Stimulated activated naive CD8-positive, alpha-beta T cell treated with anti-CD3 and anti-CD28 coated beads, Interleukin-15, amount 100 ng/mL, for 72 hours (primary cell): ENCODE measurements around the gene SH2D3A.

ENCODE experiments used
- ATAC-seq: fragments of 150-1000 bp; cut with Tn5 transposase; 2 replicates; pipeline ENCODE4 v1.10.0; 2021; ENCODE audit warnings: mild to moderate bottlenecking, moderate library complexity
- DNase-seq, 2 donors: peaks; one replicate each; pipeline ENCODE4 v3.0.0; 2021 to 2022
- H3K27ac Mint-ChIP-seq, 2 donors: one replicate each; pipeline ENCODE4 v1.8.0; 2022; ENCODE audit warnings: mild to moderate bottlenecking in 2 of 2, mixed read lengths in 2 of 2, moderate library complexity in 2 of 2
- H3K27me3 Mint-ChIP-seq: one replicate; pipeline ENCODE4 v1.8.0; 2022; ENCODE audit warnings: mixed read lengths
- H3K4me1 Mint-ChIP-seq: one replicate; pipeline ENCODE4 v1.8.0; 2022; ENCODE audit warnings: mild to moderate bottlenecking, mixed read lengths
- H3K4me3 Mint-ChIP-seq, 2 donors: one replicate each; pipeline ENCODE4 v1.8.0; 2022; ENCODE audit warnings: mild to moderate bottlenecking in 2 of 2, mixed read lengths in 2 of 2, moderate library complexity in 1 of 2
- H3K9me3 Mint-ChIP-seq, 2 donors: one replicate each; pipeline ENCODE4 v1.8.0; 2022; ENCODE audit warnings: mixed read lengths in 2 of 2

SH2D3A gene

GRCh38 chr19:6725513-6726231 is 41.6 kb downstream of the SH2D3A start:
- ATAC-seq (no peak), DNase-seq (no peak)
- Mint-ChIP-seq H3K4me1 (peaks cover 20% of the 10 kb centered on the region), H3K27me3 (no peaks in the 10 kb centered on the region), H3K9me3 (no peaks in the 10 kb centered on the region), H3K4me3 (no peak overlapping the region), H3K27ac (peak overlapping the region in 1 of 2 donors; percentile 59)

DNA sequence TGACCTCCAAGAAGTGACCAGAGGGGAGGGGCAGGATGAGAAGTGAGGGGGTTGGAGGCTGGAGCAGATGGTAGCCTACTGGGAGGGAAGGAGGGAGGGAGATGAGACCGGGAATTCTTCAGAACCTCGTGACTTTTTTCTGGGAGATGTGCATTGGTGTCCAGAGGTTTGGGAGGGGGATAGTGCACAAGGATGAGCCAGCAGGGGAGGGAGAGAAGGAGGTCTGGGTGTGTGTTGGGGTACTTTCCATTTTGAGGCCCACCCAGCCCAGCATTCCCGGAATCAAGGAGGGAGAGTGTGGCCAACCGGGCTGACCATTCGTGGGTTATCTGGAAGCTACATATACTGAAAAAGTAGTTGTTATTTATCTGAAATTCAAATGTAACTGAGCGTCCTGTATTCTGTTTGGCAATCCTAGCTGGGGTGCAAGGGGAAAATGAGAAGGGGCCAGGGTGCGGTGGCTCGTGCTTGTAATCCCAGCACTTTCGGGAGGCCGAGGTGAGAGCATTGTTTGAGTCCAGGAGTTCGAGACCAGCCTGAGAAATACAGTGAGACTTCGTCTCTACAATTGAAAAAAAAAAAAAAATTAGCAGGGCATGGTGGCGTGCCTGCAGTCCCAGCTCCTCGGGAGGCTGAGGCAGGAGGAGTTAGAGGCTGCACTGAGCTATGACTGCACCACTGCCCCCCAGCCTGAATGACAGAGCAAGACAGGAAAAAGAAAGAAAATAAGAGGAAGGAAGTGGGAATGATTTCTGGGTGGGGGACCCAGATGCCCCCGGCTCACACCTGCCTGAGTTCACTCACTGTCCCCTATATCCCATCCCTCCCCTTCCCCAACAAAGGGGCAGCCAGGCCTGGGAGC is 42.4 kb downstream of the SH2D3A start:
- Mint-ChIP-seq H3K27ac (no peak overlapping the region), H3K4me3 (no peak overlapping the region), H3K4me1 (peaks cover 28% of the 10 kb centered on the region), H3K9me3 (no peaks in the 10 kb centered on the region), H3K27me3 (no peaks in the 10 kb centered on the region)
- no peak for ATAC-seq
- DNase-seq = no peak

GRCh38 chr19:6723738-6724137 is 43.5 kb downstream of the SH2D3A start:
- Mint-ChIP-seq H3K27me3 (no peaks in the 10 kb centered on the region), H3K27ac (no peak overlapping the region), H3K4me3 (no peak overlapping the region), H3K4me1 (peaks cover 34% of the 10 kb centered on the region), H3K9me3 (no peaks in the 10 kb centered on the region)
- ATAC-seq (no peak), DNase-seq (no peak)

- Mint-ChIP-seq H3K27ac (no peak overlapping the region), H3K4me3 (peak overlapping the region in 1 of 2 donors; percentile 11), H3K9me3 (no peaks in the 10 kb centered on the region), H3K4me1 (peaks cover 34% of the 10 kb centered on the region), H3K27me3 (no peaks in the 10 kb centered on the region)
- no peak for ATAC-seq
- DNase-seq = no peak
Observed at GRCh38 chr19:6723108-6723618, 44.1 kb downstream of the SH2D3A start.

- H3K9me3 Mint-ChIP-seq = peaks cover 7 to 9% of the 10 kb centered on the region in 2 donors
- H3K27ac Mint-ChIP-seq = no peak overlapping the region
- no peaks in the 10 kb centered on the region for H3K27me3 Mint-ChIP-seq
- ATAC-seq (no peak), DNase-seq (no peak)
- H3K4me3 Mint-ChIP-seq = no peak overlapping the region
- peaks cover 42% of the 10 kb centered on the region for H3K4me1 Mint-ChIP-seq
Observed at GRCh38 chr19:6721773-6722172, 45.5 kb downstream of the SH2D3A start.

DNA sequence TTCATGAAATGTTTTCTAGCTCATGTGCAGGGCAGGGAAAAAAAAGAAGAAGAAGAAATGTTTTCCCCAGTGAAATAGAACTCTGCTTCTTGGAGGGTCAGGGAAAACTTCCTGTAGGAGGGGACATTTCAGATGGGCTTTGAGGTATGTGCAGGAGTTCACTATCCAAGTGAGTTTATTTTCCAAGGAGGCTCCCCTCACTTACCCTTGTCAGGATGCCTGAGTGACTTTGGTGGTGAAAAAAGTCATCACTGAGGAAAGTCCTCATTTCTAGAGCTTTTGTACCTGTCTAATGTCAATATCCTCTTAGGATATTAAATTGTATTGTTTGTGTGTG is 46.1 kb downstream of the SH2D3A start:
- no peak overlapping the region for H3K27ac Mint-ChIP-seq
- no peaks in the 10 kb centered on the region for H3K27me3 Mint-ChIP-seq
- peaks cover 7 to 9% of the 10 kb centered on the region in 2 donors for H3K9me3 Mint-ChIP-seq
- peaks cover 42% of the 10 kb centered on the region for H3K4me1 Mint-ChIP-seq
- DNase-seq (no peak), ATAC-seq (no peak)
- no peak overlapping the region for H3K4me3 Mint-ChIP-seq

- H3K27ac Mint-ChIP-seq = no peak within 1 kb of the TSS
- H3K27me3 Mint-ChIP-seq = no peaks in the 10 kb centered on the region
- peak; percentile 54 for ATAC-seq
- H3K9me3 Mint-ChIP-seq = peaks cover 7 to 9% of the 10 kb centered on the region in 2 donors
- no peak for DNase-seq
- H3K4me1 Mint-ChIP-seq = peaks cover 39% of the 10 kb centered on the region
- H3K4me3 Mint-ChIP-seq = no peak within 1 kb of the TSS
Observed at GRCh38 chr19:6720369-6721137, 46.7 kb downstream of the SH2D3A start, which contains the start of gene C3. C3 (minus strand) TSS chr19:6720650; CDS start chr19:6720589, 61 bp downstream.

GRCh38 chr19:6719992-6720368 is 47.3 kb downstream of the SH2D3A start:
- Mint-ChIP-seq H3K27ac (no peak overlapping the region), H3K4me1 (peaks cover 34% of the 10 kb centered on the region), H3K4me3 (no peak overlapping the region), H3K27me3 (no peaks in the 10 kb centered on the region), H3K9me3 (peaks cover 7 to 9% of the 10 kb centered on the region in 2 donors)
- DNase-seq (no peak), ATAC-seq (no peak)

- Mint-ChIP-seq H3K27me3 (no peaks in the 10 kb centered on the region), H3K27ac (no peak overlapping the region), H3K9me3 (peaks cover 7 to 9% of the 10 kb centered on the region in 2 donors), H3K4me1 (peaks cover 34% of the 10 kb centered on the region), H3K4me3 (no peak overlapping the region)
- no peak for ATAC-seq
- no peak for DNase-seq
Observed at GRCh38 chr19:6719540-6719861, 47.7 kb downstream of the SH2D3A start.

GRCh38 chr19:6718741-6719539 is 48.3 kb downstream of the SH2D3A start:
- H3K4me3 Mint-ChIP-seq = no peak overlapping the region
- ATAC-seq = peak; percentile 32
- H3K9me3 Mint-ChIP-seq = peaks cover 7 to 9% of the 10 kb centered on the region in 2 donors
- peak in 1 of 2 donors; percentile 32 for DNase-seq
- H3K27me3 Mint-ChIP-seq = no peaks in the 10 kb centered on the region
- peaks cover 34% of the 10 kb centered on the region for H3K4me1 Mint-ChIP-seq
- H3K27ac Mint-ChIP-seq = no peak overlapping the region

- Mint-ChIP-seq H3K27ac (peak overlapping the region in 1 of 2 donors; percentile 29), H3K4me1 (peaks cover 33% of the 10 kb centered on the region), H3K9me3 (peaks cover 7 to 9% of the 10 kb centered on the region in 2 donors), H3K27me3 (no peaks in the 10 kb centered on the region), H3K4me3 (no peak overlapping the region)
- ATAC-seq (peak; percentile 15), DNase-seq (no peak)
Observed at GRCh38 chr19:6718111-6718740, 49.0 kb downstream of the SH2D3A start.

- H3K27ac Mint-ChIP-seq = no peak overlapping the region
- H3K27me3 Mint-ChIP-seq = no peaks in the 10 kb centered on the region
- no peak for DNase-seq
- peaks cover 28% of the 10 kb centered on the region for H3K4me1 Mint-ChIP-seq
- H3K4me3 Mint-ChIP-seq = no peak overlapping the region
- ATAC-seq = no peak
- H3K9me3 Mint-ChIP-seq = peaks cover 7 to 9% of the 10 kb centered on the region in 2 donors
Observed at GRCh38 chr19:6717441-6717971, 49.7 kb downstream of the SH2D3A start.

DNA sequence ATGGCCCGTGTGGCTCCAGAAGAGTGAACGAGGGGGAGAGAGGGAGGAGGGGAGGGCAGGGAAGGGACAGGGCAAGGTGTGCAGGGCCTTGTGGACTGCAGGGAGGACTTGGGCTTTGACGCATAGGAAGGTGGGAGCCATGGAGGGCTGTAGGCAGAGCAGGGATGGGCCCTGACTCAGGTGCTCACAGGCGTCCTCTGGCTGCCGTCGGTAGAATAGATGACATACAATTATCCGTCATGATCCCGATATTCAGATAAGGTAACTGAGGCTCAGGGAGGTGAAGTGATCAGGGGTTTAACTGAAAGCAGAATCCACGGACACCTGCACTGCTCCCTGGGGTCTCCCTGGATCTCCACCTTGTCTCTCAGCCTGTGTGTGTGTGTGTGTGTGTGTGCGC is 50.2 kb downstream of the SH2D3A start:
- no peak overlapping the region for H3K4me3 Mint-ChIP-seq
- peaks cover 7 to 9% of the 10 kb centered on the region in 2 donors for H3K9me3 Mint-ChIP-seq
- H3K27me3 Mint-ChIP-seq = no peaks in the 10 kb centered on the region
- ATAC-seq = no peak
- H3K27ac Mint-ChIP-seq = no peak overlapping the region
- peaks cover 28% of the 10 kb centered on the region for H3K4me1 Mint-ChIP-seq
- DNase-seq = no peak

- peaks cover 7 to 9% of the 10 kb centered on the region in 2 donors for H3K9me3 Mint-ChIP-seq
- peaks cover 28% of the 10 kb centered on the region for H3K4me1 Mint-ChIP-seq
- peaks cover 2% of the 10 kb centered on the region for H3K27me3 Mint-ChIP-seq
- H3K4me3 Mint-ChIP-seq = no peak overlapping the region
- DNase-seq (no peak), ATAC-seq (no peak)
- no peak overlapping the region for H3K27ac Mint-ChIP-seq
Observed at GRCh38 chr19:6716610-6716970, 50.6 kb downstream of the SH2D3A start.
